COR-L47 (cell line): ENCODE results near the gene SLCO3A1.

Experiments
- DNase-seq: peaks from one replicate; lab custom pipeline; 2025; lab: John Stamatoyannopoulos, UW

The SLCO3A1 gene

DNA sequence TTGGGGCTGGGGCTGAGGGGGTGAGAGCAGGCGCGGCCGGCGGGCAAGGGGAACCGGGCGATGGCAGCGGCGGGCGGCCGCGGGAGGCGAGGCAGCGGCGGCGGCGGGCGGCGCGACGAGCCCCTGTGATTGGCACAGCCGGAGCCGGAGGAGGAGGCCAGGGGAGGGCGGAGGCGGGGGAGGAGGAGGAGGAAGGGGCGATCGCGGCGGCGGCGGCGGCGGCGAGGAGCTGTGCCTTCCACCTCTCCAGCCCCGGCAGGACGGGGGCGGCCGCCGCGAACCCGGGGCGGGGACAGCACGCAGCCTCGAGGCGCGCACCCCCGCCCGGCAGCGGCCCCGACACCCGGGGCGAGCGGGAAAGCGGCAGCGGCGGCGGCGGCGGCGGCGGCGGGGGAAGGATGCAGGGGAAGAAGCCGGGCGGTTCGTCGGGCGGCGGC is at the start of gene SLCO3A1:
TSS of gene SLCO3A1 (plus strand) at position 198 of the 437 bp plus-strand sequence.
- DNase-seq = peak; percentile 64

DNA sequence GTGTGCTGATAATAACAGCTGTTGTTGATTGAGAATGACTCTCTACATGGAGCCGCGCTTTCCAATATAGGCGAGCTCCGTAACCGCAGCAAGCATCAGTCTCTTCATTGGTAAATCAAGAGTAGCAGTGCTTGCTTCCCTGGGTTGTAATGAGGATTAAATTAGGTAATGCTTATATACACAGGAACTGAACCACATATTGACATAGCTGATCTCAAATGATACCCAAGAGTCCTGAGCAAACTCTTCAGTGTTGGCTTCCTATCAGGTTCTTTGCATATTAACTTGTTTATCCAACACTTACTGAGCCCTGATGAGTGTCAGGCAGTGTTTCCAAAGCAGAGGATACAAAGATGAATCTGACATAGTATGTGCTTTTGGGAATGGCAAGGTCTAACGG is 46.4 kb upstream of the SLCO3A1 start:
- no peak for DNase-seq

GRCh38 chr15:91813924-91814323 is 39.6 kb upstream of the SLCO3A1 start:
- DNase-seq = no peak

DNA sequence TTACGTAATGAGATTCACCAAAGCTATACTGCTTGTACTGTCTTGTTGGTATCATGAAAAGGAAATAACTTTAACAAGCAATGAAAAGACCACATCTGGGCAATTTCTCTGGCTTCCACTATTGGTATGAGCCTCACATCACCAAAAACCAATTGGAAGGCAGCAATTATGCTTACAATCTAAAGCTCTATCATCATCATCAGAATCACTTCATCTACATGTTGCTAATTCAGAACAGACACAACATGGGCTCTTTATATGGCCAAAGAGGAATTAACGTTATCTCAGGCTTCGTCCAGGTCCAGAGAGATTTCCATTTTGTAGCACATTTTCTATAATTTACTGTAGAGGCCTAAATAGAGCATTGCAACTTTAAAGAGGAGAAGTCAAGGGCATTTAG is 36.6 kb upstream of the SLCO3A1 start:
- no peak for DNase-seq

GRCh38 chr15:91821458-91821857 is 32.0 kb upstream of the SLCO3A1 start:
- DNase-seq = no peak

- peak; percentile 35 for DNase-seq
Measured at GRCh38 chr15:91824256-91824655, 29.3 kb upstream of the SLCO3A1 start.

- no peak for DNase-seq
Measured at GRCh38 chr15:91826443-91826842, 27.1 kb upstream of the SLCO3A1 start.

- no peak for DNase-seq
Measured at GRCh38 chr15:91833056-91833455, 20.5 kb upstream of the SLCO3A1 start.

DNA sequence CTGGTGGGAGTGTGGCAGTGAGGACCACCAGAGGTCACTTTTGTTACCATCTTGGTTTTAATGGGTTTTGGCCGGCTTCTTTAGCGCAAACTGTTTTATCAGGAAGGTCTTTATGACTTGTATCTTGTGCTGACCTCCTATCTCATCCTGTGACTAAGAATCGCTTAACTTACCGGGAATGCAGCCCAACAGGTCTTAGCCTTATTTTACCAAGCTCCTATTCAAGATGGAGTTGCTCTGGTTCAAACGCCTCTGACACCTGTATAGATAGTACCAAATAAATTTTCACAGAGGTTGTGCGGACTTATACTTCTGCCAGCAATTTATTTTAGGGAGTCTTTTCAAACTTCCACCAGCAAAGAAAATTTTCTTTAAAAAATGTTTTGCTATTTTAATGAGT is 13.6 kb upstream of the SLCO3A1 start:
- DNase-seq = no peak

- DNase-seq = no peak
Measured at GRCh38 chr15:91841861-91842260, 11.6 kb upstream of the SLCO3A1 start.

DNA sequence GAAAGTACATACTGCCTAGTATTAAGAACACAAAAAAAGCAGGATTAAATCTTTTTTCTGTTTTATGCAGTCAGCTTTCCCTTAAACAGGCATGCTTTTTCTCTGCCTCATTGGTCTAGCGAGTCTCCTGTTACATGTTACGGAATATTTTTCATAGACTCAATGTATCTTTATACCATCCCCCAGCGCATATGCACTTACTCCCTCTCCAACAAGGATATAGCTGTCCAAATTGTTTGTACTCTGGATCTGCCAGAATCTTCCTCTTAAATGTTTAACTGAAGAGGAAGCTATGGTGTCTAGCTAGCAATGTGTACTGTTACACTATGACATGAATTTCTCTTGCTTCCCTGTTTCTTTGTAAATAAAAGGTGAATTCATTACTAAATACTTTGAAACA is 9.2 kb upstream of the SLCO3A1 start:
- DNase-seq = no peak

- no peak for DNase-seq
Measured at GRCh38 chr15:91844928-91845327, 8.6 kb upstream of the SLCO3A1 start.

DNA sequence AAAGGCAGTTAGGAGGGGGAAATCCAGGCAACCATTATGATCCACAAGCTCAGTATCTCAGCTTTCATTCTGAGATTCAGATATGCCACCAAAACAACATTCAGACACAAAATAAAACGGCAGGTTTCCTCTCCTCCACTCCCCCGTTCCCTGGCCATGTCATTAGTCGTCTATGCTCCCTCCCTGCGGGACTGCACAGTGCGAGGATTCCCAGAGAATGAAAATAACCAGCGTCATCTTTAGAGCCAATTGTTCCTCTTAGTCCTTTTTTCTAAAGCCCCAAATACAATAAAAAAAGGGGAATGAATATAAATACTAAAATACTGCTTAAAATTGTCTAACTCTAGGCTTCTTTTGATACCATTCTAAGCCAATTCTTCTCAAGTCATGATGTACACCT is 7.8 kb upstream of the SLCO3A1 start:
- no peak for DNase-seq

GRCh38 chr15:91849180-91849579 is 4.3 kb upstream of the SLCO3A1 start:
- no peak for DNase-seq

GRCh38 chr15:91849749-91850161 is 3.8 kb upstream of the SLCO3A1 start:
- DNase-seq = peak; percentile 10

DNA sequence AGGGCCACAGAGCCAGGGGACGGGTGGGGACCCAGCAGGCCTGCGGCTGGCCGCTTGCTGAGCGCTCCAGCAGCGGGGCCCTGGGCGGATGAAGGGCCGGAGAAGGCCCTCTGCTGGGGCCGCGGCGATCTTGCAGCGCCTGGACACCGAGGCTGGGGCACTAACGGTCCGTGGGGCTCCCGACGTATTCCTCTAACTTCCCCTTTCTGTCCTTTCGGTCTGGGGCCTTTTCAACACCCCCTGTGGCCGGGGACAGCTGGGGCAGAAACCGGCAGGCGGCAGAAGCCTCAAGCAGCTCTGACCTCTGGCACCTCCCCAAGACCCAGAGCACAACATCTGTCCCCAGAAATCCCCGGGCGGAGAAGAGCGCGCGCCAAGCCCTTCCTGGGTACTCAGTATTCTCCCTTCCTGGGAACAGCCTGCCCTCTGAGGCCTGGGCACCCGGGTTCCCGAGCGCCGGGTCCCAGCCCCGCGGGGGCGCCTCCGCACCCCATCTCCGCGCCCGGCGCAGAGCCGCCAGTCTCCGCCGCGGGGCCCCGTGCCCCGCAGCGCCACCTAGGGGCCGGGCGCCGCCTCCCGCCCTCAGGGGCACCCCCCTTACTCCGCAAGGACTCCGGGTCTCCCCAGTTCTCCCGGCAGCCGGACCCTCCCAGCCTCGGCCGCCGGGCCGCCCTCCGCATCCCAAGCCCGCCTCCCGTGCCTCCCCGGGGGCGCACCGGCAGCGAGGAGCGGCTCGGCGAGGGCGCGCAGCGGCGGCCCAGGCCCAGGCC is 582 bp upstream of the SLCO3A1 start:
- DNase-seq = peak; percentile 68

DNA sequence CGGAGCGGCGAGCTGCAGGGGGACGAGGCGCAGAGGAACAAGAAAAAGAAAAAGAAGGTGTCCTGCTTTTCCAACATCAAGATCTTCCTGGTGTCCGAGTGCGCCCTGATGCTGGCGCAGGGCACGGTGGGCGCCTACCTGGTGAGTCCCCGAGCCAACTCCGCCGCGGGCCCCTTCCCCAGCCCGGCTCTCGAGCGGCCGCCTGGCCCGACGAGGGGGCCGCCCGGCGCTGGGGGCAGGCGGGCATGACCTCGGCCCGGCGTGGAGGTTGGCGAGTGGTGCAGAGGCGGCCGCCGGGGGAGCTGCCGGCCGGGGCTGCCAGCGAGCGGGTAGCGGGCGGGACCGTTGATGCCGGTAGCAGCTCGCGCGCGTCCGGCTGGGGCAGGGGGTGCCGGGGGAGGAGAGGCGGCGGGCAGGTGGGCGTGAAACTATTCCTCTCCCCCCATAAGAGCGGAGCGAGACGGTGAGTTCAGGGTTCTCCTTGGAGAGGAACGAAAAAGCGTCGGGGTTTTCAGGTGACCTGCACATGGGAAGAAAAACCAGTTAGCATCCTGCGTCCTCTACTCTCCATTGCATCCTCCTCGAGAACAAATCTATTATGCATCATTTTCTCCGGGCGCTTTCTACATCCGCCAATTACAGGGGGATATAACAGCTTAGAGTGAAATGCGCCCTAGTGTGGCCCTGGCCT is 585 bp downstream of the SLCO3A1 start:
- peak; percentile 19 for DNase-seq

- no peak for DNase-seq
Measured at GRCh38 chr15:91854639-91854990, 1.1 kb downstream of the SLCO3A1 start.

DNA sequence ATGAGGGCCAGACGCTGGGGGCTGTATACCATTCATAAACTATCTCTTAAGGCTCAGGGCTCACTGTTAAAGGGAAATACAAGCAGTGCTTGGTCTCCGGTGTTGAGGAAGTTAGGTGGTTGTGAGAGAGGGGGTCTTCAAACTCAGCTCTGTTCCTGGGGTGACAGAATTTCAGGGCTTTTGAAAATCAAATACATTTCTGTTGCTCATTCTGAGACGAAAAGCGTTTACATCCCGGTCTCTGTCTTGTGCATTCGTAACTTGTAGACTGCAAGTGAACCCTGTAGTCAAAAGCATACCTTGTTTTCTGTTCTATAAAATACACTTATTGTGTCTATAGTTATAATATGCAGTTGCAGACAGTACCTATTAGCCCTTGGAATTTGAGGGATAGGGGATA is 1.7 kb downstream of the SLCO3A1 start:
- DNase-seq = no peak

- DNase-seq = peak; percentile 67
Measured at GRCh38 chr15:91855684-91856489, 2.4 kb downstream of the SLCO3A1 start.

DNA sequence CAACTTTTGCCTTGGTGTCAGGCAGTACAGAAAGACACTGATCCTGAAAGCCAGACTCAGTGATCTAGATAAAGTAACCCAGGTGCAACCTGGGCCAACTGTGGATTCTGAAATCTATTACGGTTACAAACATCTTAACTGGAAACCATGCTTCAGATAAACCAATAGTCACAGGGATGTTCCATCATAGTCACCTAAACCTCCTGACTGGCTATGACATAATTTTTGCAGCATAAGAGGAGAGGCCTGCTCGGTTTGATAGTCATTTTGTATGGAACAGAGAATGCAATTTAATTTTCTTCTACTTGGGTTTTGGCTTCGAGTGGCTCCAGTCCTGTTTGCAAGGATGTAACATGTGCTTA is 3.7 kb downstream of the SLCO3A1 start:
- DNase-seq = no peak

GRCh38 chr15:91857772-91858171 is 4.3 kb downstream of the SLCO3A1 start:
- no peak for DNase-seq

GRCh38 chr15:91860498-91860897 is 7.0 kb downstream of the SLCO3A1 start:
- DNase-seq = no peak
